Gastroesophageal sphincter (tissue), 2 donors: ENCODE results near the gene GPATCH3.

Source experiments
- EP300 ChIP-seq: sonication (generic); formaldehyde crosslinking; IDR thresholded peaks from one replicate; pipeline ENCODE4 v1.6.1; 2017; ENCODE audit warnings: antibody characterized with exemption, mild to moderate bottlenecking
- POLR2A ChIP-seq, 2 donors: fragments of 450-650 bp; IDR thresholded peaks; one replicate each; pipeline ENCODE4 v1.6.1; 2017; ENCODE audit warnings: antibody characterized with exemption in 2 of 2, mild to moderate bottlenecking in 2 of 2, moderate library complexity in 1 of 2

GRCh38 chr1:26932531-26932930, 32.3 kb upstream of the GPATCH3 start:
- TF ChIP-seq POLR2A (IDR thresholded peaks at IDR 0.05) = no peak
- no peak for TF ChIP-seq EP300
